RPMI7951 (cell line): ENCODE data around the gene CCL25. TPM values are rescaled to one million over a fixed set of nuclear protein-coding genes. Genes with fewer than 3 reads are reported as not detected.
A peak's percentile ranks its signal among the peaks of the same experiment; 100 is the strongest.
"Not testable (repeated sequence)": the region's sequence is repeated elsewhere in the genome, so short reads cannot be mapped to it uniquely, and the experiment has no call there.

Experiments used
- DNase-seq: peaks from one replicate; pipeline ENCODE4 v3.0.0-alpha.2; 2012; ENCODE audit warnings: low read depth
- total RNA-seq: library from RNA; depleted of rRNA; stranded (reverse); fragments of >200 nt; shearing (Covaris generic); gene quantifications from 2 replicates; pipeline ENCODE4 v1.2.3, GENCODE V29; 2014

The CCL25 gene
- total RNA-seq, 1 experiment from 2014 or later = not detected

DNA sequence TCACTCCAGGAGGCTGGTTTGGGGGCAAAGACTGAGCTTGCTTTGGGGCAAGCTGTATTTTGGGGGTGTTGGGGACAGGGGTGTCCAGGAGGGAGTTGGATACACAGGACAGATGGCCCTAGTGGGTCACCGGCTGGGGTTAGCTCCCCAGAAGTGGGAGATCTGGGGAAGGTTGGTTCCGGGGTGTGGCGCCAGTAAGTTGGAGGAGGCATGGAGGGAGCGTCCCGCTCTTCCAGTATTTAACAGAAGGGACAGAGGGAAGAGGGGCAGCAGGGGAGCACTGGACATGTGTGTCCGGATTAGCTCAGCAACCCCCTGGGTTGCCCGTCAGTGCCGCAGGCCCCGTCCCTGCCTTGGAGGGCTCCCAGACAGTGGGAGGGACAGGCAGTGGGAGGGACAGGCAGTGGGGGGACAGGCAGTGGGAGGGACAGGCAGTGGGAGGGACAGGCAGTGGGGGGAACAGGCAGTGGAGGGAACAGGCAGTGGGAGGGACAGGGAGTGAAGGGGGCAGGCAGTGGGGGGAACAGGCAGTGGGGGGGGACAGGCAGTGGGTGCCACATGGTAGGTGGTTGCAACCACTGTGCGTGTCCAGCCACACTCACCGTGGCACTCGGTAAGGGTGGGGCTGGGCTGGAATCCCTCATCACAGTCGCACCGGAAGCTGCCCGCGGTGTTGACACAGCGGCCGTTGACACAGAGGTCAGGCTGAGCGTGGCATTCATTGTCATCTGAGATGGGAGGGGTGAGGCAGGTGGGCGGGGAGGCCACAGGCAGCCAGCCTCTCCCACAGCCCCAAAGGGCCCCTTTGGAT is 33.2 kb downstream of the CCL25 start:
- DNase-seq = peak; percentile 13

DNA sequence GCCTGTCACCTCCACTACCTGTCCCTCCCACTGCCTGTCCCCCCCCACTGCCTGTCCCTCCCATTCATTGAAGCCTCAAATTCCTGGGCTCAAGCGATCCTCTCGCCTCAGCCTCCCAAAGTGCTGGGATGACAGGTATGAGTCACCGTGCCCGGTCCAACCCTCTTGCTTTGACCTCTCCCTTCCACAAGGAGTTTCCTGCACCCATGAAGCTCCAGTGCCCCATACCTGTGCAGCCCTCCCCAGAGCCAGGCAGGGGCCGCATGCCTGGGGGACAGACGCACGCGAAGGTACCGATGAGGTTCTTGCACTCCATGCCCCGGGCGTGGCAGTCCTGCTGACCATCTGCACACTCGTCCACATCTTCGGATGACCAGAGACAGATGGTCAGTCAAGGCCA is 34.3 kb downstream of the CCL25 start:
- no peak for DNase-seq

DNA sequence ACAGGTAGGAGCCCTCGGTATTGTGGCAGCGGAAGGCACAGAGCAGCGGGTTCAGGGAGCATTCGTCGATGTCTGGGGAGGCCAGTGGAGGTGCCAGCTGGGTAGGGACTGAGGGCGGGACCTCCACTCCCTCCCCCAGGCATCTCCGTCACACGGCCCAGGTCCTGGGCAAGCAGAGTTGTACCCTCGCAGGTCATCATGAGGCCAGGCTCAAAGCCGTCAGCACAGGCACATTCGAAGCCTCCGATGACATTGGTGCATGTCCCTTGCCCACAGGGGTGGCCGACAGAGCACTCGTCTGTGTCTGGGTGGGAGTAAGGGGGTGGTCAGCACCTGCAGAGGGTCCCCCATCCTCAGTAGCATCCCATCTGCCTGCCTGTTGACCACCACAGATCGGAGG is 35.3 kb downstream of the CCL25 start:
- no peak for DNase-seq

DNA sequence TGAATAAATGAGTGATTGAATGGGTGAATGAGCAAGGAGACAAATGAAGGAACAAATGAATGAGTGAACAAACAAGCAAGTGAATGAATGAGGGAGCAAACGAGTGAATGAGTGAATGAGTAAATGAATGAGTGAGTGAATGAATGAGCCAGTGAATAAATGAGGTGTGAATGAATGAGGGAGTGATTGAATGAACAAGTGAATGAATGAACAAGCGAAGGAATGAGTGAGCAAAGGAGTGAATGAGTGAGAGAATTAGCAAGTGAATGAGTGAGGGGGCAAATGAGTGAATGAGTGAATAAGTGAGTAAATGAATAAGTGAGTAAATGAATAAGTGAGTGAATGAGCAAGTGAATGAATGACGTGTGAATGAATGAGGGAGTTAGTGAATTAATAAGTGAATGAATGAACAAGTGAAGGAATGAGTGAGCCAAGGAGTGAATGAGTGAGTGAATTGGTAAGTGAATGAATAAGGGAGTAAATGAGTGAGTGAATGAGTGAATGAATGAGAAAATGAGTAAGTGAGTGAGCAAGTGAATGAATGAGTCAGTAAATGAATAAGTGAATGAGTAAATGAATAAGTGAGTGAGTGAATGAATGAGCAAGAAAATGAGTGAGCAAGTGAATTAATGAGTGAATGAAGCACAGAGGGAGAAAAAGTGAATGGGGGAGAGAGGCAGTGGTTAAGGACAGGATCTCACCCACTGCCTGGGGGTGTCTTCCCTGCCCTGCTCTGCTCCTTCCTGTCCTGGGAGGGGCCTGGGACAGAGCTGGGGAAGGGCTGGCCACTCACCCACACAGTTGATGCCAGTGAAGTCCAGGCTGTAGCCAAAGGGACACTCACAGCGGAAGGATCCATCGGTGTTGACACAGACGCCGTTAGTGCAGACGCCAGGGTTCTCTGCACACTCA is 36.4 kb downstream of the CCL25 start:
- DNase-seq = peak; percentile 41

DNA sequence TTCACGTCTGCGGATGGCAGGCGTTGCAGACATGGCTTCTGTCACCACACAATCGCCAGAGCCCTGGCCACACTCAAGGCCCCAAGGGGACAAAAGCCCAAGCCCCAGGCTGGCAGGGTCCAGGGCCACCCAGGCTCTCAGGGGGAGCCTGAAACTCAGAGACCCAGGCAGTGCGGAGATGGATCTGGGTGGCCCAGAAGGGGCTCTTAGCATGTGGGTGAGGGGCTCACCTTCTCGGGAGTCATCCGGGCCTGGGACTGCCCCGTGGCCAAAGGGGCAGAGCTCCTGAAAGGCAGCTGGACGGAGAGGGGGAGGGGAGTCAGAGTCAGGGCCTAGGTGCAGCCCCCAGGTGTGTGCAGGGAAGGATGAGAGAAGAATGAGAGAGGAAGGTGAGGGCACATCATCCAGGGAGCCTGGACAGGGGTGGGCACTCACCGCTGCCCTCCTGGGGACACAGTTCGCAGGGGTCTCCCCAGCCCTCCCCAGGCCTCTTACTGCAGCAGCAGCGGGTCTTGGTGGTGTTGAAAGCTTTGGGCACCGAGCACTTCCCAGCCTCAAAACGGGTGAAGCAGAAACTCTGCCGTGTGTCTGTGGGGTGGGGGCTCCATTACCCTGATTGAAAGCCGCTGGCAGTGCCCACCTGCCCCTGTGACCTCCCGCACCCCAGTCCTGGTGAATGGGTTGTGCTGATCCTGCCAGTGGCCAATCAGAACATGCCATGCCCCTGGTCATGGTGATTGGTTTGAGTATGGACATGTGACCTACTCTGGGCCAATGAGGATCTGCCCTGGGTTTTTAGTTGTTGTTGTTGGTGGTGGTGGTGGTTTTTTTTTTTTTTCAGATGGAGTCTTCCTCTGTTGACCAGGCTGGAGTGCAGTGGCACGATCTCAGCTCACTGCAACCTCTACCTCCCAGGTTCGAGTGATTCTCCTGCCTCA is 37.4 kb downstream of the CCL25 start:
- DNase-seq = no peak

DNA sequence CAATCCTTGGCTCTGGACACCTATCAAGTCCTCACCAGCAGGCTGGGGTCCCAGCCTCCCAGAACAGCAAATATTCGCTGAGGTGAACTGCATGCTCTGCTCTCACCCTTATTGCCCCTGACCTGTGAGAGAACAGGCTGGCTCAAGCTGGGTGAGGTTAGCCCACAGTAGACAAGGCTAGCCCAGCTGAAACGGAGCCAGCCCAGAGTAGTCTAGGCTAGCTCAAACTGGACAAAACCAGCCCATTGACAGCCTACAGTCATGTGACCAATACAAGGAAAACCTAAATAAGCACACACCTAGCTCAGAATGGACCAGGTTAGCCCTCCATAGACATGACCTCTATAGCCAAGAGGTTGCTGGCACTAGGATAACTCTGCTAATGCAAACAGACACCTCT is 38.4 kb downstream of the CCL25 start:
- no peak for DNase-seq

DNA sequence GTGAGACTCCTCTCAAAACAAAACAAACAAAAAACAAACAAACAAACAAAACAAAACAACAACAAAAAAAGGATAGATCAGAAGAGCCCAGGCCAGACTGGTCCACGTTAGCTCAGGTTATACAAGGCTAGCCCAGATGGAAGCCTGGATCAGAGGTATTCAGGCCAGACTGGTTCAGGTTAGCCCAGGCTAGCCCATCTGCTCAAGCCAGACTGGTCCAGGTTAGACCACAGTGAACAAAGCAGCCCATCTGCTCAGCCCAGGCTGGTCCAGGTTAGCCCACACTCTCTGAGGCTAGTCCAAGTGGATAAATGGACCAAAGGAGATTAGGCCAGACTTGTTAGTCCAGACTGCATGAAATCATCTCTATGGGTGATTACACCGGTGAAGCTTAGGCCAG is 41.2 kb downstream of the CCL25 start:
- no peak for DNase-seq

DNA sequence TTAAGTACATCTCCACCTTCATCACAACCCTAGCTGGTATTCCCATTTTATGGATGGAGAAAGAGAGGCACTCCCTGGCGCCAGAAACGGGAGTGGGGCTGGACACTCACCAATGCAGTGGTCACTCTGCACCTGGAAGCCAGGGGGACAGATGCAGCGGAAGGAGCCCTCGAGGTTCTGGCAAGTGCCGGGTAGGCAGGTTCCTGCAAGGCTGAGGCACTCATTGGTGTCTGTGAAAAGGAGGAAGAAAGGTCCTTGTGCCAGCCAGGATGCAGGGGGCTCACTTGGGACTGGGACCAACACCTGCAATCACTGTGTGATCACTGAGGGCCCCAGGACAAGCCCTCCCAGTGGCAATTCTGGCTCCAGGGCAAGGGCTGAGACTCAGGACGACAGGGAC is 41.8 kb downstream of the CCL25 start:
- no peak for DNase-seq

DNA sequence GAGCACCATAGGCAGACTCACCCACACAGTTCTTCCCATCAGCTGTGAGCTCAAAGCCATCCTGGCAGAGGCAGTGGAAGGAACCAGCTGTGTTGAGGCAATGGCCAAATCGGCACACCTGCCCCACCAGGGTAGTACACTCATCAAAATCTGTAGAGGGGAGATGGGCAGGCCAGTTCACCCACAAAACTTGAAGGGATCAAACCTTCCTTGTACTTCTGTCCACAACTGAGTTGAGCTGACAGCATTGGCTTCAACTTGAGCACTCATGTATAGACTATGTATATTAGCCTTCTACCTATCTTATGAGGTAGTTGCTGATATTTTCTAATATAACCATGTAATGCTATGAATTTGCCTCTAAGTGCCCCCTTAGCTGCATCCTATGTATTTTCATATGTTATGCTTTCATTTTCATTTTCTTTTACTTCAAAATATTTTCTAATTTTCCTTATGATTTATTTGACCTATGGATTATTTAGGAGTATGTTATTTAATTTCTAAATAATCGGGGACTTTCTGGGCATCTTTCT is 42.9 kb downstream of the CCL25 start:
- no peak for DNase-seq

DNA sequence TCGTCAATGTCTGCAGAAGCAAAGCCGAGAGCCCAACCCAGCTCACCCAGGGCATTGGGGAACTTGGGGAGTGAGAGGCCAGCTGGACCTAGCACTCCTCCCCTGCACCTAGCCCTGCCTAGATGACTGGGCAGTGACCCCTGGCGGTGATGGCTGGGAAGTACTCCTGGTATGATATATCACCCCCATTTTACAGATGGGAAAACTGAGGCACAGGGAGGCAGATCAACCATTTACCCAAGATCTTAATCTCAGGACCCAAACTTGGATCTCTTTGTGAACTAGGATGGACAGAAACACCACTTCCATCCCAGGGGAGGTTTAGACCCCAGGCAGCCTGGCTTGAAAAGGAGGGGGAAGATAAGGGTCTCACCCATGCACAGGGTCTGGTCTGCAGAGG is 43.5 kb downstream of the CCL25 start:
- DNase-seq = no peak

DNA sequence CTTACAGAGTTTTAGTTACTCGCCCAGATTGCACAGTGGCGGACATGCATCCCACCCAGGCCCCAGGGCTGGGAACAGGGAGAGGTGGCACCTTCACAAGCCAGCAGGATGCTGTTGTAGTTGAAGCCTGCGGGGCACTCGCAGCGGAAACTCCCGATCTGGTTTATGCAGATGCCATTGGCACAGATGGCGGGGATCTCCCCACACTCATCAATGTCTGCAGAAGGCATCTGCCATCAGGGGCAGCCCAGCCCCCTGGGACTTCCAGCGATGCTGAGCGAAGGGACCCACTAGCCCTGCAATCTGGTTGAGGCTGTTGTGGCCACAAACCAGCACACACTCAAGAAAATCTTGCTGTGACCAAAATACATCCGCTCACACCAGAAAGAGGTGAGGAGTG is 44.6 kb downstream of the CCL25 start:
- DNase-seq = no peak

DNA sequence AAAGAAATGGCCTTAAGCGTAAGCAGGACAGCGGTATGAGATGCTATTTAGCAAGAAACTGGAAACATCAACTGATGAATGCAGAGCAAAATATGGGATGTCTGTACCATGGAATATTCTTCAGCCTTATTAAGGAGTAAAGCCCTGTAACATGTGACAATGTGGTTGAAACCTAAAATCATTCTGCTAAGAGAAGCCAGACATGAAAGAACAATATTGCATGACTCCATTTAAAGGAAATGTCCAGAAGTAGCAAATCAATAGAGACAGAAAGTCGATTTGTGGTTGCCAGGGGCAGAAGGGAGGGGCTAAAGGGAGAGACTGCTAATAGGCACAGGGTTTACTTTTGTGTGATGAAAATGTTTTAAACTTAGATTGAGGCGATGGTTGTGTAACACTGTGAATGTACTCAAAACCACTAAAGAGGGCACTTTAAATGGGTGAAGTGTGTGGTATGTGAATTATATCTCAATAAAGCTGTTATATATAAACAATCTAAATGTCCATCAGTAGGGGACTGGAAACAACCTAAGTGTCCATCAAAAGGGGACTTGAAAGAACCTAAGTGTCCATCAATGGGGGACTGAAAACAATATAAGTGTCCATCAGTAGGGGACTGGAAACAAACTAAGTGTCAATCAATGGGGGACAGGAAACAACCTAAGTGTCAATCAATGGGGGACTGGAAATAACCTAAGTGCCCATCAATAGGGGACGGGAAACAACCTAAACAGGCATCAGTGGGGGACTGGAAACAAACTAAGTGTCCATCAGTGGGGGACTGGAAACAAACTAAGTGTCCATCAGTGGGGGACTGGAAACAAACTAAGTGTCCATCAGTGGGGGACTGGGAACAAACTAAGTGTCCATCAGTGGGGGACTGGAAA is 45.4 kb downstream of the CCL25 start:
- DNase-seq = no peak

DNA sequence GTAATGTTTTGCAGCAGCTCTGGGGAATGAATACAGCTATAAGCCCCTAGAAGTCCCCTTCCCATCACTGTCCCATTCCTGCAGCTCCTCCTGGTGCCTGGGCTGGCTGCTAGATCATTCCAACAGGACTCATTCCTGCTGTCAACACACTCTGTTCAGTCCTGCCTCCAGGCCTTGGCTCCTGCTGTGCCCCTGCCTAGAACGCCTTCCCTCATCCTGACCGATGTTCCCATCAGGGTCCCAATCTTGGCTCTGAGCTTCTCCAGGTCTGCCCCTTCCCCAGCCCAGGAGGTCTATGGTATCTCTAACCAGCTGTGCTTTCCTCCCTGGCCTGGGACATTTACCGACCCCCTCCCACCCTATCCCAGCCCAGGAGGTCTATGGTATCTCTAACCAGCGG is 48.8 kb downstream of the CCL25 start:
- DNase-seq = no peak

DNA sequence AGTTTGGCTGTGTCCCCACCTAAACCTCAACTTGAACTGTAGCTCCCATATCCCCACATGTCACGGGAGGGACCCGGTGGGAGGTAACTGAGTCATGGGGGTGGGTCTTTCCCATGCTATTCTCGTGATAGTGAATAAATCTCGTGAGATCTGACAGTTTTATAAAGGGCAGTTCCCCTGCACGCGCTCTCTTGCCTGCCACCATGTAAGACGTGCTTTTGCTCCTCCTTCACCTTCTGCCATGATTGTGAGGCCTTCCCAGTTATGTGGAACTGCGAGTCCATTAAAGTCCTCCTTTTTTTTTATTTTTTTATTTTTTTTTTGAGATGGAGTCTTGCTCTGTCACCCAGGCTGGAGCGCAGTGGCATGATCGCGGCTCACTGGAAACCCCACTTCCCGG is 49.4 kb downstream of the CCL25 start:
- DNase-seq = not testable (repeated sequence)

DNA sequence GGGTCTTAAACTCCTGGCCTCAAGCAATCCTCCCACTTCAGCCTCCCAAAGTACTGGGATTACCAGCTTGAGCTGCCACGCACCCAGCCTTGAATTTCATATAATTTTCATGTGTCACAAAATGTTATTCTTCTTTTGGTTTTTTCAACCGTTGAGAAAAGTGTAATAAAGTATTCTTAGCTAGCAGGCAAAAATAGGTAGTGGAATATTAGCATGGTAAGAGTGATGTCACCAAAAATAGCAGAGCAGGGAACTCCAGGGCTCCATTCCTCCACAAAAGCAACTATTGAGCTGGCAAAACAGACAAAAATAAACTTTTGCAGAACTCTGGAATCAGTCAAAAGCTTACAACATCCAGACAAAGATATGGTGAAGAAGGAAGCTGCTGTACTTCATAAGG is 52.9 kb downstream of the CCL25 start:
- no peak for DNase-seq

DNA sequence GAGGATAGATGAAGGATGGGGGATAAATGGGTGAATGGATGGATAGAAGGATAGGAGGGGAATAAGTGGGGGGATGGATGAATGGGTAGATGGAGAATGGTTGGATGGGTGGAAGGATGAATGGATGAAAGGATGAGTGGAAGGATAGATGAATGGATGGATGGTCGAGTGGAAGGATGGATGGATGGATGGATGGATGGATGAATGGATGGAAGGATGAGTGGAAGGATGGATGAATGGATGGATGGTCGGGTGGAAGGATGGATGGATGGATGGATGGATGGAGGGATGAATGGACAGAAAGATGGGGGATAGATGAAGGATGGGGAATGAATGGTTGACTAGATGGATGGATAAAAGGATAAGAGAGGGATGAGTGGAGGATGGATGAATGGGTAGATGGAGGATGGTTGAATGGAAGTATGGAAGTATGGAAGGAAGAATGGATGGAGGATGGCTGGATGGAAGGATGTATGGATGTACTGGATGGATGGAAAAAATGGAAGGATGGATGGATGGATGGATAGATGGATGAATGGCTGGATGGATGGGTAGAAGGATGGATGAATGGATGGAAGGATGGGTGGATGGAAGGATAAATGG is 54.8 kb downstream of the CCL25 start:
- no peak for DNase-seq

DNA sequence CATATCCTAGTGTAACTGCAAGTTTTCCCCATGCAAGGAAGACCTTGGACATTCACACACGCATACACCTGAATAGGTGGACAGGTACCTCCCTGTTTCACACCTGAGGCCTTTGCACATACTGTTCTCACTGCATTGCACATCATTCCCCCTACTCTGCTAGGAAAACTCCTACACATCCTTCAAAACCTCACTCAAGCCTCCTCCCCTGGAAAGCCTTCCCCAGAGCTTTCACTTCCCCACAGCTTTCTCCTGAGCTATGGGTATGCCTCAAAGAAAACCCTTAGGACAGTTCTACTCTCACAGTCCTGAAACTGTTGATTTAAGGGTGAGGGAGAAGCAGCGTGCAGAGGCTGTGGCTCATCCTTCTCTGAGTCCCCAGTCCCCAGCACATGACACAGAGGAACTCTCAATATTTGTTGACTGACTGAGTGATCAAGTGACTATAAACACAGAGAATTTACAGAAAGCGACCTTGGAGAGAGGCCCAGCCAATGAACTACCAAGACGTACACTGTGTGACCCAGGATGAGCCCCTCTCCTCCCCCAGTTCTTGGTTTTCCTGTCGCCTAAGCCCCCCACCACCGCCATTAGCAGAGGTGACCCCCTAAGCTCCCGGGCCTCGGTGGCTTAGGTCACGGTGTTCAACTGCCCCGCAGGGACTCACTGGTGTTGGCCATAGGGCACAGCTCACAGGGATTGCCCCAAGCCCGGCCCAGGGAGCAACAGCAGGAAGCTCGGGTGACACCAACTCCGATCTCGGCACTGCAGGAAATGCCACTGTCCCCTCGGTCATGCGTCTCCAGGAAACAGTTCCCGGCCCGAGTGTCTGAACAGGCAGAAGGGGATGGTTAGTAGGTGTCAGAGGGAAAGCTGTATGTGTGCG is 56.2 kb downstream of the CCL25 start:
- no peak for DNase-seq

DNA sequence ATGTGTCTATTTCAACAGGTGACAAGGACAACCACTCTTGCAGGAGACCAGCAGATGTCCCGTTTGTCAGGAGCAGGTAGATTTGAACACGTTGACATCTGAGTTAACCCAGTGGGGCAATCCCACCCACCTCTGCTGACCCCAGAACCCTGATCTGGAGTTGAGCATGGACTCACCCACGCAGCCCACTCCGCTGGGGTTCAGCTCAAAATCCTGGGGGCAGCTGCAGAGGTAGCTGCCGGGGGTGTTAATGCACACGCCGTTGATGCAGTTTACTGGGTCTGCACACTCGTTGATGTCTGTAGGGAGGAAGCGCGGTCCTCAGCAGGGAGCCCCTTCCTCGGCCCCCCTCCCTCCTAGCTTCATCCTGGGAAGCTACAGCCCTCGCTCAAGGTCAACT is 56.9 kb downstream of the CCL25 start:
- no peak for DNase-seq
